GM19324 (cell line): ENCODE data around the gene GABPA.
A peak's percentile ranks its signal among the peaks of the same experiment; 100 is the strongest.
"Not testable (repeated sequence)": the region's sequence is repeated elsewhere in the genome, so short reads cannot be mapped to it uniquely, and the experiment has no call there.

Experiments
- ATAC-seq: cut with Tn5 transposase; IDR thresholded peaks from one replicate; pipeline ENCODE4 v1.9.1; 2021; ENCODE audit warnings: mild to moderate bottlenecking, moderate library complexity; ENCODE audit not compliant: unreplicated experiment, low FRiP score

The GABPA gene

DNA sequence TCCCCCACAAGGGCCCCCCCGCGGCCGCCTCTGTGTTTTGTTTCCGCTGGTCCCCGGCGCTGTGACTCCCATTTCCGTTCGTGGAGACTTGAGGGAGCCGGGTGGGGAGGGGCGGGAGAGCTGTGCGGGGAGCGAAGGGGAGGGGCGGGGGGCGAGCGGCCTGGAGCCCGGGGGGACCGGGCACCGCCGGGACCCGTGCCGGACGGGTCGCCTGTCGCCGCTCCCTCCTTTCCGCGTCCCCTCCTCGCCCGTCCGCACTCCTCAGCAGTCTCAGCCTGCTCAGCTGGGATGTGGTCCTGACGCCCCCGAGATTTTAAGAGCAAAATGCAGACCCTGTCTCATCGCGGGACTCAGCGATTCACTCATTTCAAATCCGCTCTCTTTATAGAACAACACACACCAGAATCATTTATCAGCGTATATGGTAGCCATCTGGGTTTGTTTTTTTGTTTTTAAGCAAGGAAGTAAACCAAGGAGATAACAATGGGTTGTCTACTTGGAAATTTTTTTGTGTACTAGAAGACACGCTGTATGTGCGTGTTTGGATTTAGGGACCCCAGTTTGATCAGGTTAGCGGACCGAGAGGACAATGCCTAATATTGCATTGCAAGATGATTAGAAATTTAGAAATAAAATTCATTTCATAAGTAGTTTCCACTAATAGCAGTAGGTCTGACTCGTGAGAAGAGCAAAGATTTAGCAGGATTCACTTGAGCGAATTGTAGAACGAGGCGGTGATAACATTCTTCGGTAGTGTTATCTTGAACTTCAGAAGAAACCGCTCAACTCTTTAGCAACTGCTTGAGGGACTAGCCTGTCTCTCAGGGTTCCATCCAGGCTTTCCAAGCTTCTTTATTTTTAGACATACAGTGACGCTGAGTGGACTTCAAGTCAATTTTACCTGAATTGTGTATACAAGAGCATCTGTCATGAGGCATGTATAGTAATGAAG lies 1.1 kb downstream of the GABPA start:
- ATAC-seq: peak; percentile 20

DNA sequence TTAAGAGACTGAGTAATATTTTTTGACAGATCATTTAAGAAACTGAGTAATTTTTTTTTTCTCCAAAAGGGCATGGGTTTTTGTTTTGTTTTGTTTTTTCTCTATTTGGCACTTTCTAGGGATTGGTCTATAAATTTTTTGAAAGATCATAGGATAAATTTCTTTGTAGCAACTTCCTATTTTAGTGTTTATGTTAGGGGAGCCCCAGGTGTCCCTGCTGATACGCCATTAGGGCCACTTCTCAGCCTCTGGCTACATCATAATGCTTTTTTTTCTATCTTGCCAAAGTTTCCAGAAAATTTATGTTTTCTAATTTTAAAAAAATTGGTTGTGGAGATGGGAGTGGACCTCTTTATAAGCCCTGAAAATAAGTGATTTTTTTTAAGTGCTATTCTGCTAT lies 2.6 kb downstream of the GABPA start:
- ATAC-seq: no peak

DNA sequence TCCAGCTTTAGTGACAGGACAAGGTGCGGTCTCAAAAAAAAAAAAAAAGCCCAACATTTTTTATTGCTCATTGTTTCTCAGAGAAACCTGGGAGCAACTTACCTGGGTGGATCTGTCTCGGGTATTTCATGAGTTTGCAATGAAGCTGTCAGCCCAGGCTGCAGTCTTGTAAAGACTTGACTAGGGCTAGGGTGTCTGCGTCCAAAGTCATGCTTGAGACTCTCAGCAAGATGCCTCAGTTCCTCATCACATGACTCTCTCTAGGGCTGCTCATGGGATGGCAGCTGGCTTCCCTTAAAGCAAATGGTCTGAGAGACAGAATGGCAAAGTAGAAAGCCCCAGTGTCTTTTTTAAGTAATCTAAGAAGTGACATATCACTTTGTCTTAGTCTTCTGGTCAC lies 8.1 kb downstream of the GABPA start:
- no peak for ATAC-seq

DNA sequence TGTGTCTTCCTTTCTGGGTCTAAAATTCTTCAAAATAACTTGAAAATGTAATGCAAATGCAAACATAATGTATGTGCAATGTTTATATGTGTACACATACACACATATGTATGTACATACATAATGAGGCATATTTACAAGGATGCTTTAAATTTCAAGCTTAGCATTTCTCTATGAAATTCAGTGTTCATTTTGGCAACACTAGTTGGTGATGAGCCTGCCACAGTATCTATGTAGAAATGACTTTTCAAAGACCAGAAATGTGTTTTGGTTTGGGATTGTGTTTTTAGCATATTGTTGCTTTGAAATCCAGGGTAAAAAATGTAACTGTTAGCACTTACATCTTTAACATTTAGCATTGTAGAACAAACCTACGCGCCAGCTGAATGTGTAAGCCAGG lies 10.1 kb downstream of the GABPA start:
- ATAC-seq: no peak

DNA sequence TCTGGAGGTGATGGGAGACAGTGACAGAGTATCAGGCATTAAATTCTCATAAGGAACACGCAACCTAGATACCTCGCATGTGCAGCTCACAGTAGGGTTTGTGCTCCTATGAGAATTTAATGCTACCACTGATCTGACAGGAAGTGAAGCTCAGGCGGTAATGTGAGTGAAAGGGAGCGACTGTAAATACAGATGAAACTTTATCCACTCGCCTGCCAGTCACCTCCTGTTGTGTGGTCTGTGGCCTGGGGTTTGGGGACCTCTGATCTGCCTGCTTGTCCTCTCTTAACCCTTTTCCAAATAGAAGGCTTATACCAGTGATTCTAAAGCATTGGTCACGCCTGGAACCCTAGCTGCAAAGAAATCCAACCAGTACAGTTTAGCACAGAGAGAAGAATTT lies 15.3 kb downstream of the GABPA start:
- ATAC-seq: no peak

DNA sequence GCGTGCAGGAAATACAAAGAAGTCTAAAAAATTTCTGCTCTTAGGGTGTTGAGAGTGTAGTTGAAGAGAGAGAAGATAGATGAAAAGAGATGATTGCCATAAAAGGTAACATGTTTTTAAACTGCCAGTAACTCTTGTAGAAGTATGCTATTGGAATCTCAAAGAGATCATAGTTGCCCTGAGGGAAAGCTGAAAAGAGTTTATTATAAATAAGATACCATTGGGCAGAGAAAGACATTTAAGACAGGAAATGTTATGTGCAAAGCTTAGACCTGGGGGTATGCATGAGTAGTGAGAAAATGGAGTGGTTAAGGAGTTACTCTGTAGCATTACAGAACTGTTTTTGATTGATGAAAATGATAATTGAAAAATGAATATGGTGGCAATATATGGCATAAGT lies 17.6 kb downstream of the GABPA start:
- ATAC-seq: no peak

DNA sequence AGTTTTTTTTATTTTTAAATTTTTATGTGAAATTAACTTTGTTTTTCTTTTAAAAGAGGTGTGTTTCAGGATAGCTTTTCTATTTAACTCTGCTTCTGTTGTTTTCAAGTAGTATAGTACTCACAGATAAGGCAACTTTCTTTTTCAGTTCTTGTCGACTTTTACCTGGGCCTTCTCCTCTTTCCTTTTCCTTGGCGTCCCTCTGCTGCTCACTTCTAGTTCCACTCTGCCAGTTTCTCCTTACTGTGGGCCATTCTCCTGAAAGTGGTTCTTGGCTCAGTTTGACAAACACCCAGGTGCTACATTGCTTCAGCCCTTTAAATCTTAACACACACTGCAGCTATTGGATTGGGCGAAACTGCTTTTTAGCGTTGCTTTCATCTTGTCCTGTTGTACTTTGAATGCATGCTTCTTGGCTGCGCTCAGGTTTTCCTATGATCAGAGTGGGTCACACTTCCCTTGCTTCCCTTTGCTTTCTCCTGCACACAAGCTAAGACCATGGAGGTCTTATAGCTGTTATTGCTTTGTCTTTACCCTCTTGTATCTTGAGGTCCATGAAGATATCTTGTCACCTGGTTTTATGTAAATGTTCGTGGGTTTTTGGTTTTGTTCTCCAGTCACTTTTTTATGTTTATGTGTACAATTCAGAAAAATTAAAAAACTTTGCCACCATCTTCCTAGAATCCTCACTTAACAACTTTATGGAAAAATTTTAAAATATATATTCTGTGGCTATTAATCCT lies 21.6 kb downstream of the GABPA start:
- no peak for ATAC-seq

DNA sequence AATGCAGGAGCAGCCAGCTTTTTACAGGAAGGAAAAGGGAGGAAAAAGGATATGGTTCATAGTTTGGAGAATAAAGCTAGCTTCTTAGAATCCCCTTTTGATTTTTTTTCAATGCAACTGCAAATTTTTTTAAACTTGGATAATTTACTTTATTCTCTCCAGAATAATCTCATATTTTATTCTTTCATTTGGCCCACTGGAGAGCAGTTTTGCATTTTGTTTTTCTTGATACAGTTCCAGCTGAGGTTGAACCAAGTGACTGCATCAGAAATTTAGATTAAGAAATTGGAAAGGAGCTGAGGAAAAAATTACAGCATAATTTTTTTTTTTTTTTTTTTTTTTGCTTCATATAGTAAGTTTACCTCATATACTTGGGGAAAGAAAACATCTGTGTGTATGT lies 22.8 kb downstream of the GABPA start:
- ATAC-seq: no peak

DNA sequence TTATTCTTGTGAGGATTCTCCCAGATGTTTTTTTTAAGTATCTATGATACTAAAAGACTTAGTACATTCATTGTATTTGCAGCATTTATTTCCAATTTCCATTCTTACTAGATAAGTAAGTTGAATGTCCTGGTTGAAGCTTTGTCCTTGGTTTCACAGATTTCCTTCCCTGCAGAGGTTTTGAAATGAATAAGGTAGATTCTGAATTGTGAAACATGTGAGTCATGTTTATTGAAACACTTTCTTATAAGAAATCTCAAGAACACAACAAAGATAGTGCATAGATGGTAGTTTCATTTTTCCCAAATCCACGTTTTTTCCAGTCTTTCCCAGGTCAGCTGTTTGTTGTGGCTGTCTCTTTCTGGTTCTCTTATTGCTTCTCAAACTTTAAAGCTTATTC lies 24.8 kb downstream of the GABPA start:
- ATAC-seq: no peak

DNA sequence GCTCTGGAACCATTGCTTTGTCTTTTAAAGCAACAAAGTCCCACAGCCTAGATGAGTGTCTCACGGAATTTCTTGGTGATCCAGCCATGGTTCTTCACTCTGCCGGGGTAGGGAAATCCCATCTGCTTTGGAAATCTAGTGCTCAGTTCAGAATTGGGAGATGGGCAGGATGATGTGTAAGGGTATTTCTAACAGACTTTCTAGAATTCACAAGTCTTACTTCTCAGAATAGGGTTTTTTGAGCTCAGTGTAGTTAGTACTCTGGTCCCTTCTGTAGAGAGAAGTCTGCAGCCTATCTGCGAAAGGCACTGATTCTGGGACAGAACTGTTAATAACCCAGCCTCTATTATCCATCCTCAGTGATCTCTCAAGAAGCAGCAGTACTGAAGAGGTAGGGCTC lies 25.3 kb downstream of the GABPA start:
- ATAC-seq: no peak

DNA sequence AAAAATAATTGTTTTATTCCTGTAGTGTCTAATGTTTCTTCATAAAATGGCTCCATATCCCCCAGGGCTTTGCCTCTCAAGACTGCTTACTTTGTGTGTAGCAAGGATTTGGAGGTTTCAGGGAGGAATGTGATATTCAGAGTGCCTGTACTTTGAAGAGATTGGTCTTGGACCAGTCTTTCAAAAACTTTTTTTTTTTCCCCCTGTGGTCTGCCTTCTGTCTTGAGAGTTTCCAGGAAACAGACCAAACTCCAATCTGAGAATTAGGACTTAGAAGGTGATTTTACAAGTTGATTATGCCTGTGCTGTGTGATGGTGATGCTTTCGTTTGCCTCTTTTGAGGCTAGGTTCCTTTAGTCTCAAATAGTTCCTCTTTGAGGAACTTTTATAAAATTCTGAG lies 25.9 kb downstream of the GABPA start:
- no peak for ATAC-seq

DNA sequence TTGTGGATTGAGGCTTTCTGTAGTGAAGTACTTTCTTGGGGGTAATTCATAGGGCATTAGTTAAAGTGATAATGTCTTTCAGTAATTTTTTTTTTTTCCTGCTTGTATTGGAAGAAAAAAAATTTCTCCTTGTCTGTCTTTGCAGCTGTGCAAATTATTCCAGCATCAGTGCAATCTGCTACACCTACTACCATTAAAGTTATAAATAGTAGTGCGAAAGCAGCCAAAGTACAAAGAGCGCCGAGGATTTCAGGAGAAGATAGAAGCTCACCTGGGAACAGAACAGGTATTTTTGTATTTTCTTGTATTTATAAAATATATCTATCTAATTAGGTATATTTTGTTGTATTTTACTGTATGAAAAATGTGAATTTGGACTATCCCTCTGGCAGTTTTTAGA lies 29.3 kb downstream of the GABPA start:
- no peak for ATAC-seq

DNA sequence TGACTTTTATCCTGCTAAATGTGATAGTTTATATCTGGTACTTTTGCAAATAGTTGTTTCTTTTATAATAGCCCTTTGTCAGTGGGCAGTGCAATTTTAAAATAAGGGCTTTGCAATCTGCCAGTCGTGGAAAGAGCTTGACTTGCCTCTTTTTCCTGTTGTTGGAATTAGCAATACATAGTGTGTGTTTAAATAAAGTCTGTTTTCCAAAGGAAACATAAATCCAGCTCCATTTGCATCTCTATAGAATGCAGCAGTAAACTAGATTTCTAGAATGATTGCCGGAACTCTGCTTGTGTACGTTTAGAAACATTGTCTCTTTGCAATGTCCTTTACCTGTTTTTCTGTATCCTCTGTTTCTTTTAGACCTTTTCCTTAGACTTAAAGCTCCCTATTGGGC lies 33.1 kb downstream of the GABPA start:
- ATAC-seq: no peak

DNA sequence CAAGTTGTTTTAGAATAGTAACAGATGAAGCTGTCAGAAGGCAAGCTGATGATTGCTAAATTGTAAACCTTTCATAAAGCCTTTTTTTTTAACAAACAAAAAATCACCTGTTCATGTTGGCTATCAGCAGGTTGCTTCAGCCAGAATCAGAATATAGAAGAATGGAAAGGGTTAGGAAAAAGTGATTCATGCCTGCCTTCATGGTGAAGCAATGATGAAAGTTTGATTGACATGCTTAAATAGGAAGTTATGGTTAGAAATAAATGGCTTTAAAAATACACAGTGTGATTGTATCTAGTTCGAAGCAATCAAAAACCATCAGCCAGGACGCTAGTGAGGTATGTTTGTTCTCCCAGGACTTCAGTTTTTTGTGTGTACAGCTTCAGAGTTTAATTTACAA lies 37.9 kb downstream of the GABPA start:
- no peak for ATAC-seq

DNA sequence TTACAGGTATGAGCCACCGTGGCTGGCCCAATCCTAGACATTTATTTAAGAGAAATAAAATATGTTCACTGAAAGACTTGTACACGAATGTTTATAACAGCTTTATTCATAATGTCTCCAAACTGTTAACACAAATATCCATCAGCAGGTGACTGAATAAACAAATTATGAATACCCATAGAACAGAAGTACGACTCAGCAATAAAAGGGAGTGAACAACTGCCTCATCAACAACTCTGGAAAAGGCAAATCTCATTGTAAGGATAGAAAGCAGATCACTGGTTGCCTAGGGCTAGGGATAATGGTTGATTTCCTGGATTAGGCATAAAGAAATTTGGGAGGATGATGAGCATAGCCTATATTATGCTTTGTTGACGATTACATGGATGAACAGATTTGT lies 41.7 kb downstream of the GABPA start:
- no peak for ATAC-seq

DNA sequence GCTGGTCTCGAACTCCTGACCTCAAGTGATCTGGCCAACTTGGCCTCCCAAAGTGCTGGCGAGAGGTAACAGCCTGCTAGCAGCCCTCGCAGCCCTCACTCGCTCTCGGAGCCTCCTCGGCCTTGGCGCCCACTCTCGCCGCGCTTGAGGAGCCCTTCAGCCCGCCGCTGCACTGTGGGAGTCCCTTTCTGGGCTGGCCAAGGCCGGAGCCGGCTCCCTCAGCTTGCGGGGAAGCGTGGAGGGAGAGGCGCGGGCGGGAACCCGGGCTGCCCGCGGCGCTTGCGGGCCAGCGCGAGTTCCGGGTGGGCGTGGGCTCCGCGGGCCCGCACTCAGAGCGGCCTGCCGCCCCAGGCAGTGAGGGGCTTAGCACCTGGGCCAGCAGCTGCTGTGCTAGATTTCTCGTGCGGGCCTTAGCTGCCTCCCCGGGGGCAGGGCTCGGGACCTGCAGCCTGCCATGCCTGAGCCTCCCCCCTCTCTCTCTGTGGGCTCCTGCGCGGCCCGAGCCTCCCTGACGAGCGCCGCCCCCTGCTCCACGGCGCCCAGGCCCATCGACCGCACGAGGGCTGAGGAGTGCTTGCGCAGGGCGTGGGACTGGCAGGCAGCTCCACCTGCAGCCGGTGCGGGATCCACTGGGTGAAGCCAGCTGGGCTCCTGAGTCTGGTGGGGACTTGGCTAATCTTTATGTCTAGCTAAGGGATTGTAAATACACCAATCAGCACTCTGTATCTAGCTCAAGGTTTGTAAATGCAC lies 43.5 kb downstream of the GABPA start:
- ATAC-seq: not testable (repeated sequence)

DNA sequence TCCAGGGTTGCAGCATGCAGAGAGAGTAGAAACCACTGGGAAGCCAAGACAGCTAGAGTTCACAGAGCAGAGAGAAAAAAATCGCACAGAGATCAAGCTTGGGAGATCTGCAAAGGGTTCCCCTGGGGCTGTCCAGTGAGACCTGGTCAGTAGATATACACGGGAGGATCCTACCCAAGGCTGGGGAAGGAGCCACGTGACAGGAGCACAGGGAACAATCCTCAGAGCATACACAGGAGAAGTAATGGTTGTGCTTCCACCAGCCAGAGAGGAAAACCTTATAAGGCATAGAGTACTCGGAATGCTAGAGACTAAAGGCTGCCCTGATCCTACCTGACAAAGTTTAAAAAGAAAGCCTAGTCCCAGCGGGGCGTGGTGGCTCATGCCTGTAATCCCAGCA lies 53.9 kb downstream of the GABPA start:
- ATAC-seq: no peak

DNA sequence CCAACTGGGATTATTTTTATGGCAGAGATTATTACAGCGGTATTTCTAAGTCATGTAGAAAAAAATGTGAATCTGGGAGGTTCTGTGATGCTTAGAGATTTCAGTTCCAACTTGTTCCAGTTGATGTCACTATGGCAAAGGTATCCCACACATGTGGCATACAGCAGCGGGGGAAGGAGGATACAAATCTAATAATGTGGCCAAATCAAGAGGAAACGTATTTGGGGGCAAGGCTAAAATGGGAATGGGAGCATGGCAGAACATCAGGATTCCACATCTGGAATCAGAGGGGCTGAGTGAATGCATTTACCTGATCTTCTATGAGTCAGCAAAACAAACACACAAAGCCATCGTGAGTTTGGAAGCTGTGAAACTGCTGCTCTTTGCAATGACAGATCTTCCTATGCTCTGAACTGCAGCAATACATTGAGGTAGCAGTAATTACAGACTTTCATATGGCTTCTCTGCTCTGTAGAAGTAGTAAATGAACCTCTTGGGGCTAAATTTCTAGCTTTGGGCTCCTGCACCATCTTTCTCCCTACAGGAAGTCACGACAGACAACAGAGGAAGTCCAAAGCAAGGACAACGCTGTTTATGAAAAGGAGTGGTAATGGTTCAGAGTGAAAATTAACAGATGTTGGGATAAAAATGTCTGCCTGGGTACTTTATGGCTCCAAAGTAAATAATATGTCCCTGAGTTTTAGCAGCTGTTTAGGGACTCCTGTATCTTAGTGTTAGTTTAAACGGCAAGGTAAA lies 55.5 kb downstream of the GABPA start:
- peak; percentile 62 for ATAC-seq

DNA sequence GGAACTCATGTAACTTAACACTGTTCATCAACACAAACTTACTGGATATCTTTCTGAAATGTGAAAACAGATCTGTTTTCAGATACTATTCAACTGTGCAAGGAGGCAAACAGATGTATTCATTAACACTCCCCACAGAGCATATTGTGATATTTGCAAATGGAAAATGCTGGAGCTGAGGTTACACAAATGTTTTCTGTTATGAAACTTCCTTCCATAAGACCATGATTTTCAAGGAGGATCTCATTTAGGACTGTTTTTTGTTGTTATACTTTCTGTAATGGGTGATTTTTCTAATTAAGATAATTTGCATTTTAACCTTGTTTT lies 56.1 kb downstream of the GABPA start:
- ATAC-seq: peak; percentile 6

DNA sequence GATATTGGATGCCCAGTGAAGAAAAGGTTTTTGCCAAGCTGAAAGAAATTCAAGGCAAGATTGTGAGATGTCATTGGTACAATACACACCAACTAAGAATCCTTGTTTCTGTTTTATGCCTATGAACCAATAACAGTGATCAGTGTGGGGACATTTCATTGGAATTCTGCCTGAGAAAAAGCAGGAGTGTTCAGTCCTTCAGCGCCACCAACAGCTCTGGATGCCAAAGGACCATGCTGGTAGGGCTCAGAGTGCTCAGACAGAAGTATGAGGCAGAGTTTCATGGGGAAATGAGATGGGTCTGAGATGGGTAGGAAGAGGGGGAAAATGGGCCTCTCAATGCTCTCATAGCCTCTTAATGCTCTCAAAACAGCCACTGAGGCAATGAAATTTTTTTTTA lies 56.5 kb downstream of the GABPA start:
- no peak for ATAC-seq
